OCI-LY3 (cell line): Measurements from ENCODE around the gene TEAD1.

Experiments
- H2AFZ ChIP-seq: fragments of 200-600, 300-600 bp; shearing (Covaris generic); 2 replicates; pipeline ENCODE4 v1.6.0; 2014; ENCODE audit warnings: antibody characterized with exemption, low read depth, low read length
- H3K27ac ChIP-seq: fragments of 200-600, 300-600 bp; sonication (generic); 2 replicates; pipeline ENCODE4 v1.5.1; 2014; ENCODE audit warnings: mild to moderate bottlenecking, low read length, moderate library complexity, mixed read lengths
- H3K27me3 ChIP-seq: fragments of 200-600, 300-600 bp; sonication (generic); 2 replicates; pipeline ENCODE4 v1.6.1; 2014; ENCODE audit warnings: low read depth, low read length, mixed read lengths
- H3K36me3 ChIP-seq: fragments of 200-600, 300-600 bp; sonication (generic); replicated peaks from 2 replicates; pipeline ENCODE3; 2014; ENCODE audit warnings: low read depth, low read length, mixed read lengths
- H3K4me1 ChIP-seq: fragments of 300-600, 200-600 bp; sonication (generic); 2 replicates; pipeline ENCODE4 v1.6.1; 2014; ENCODE audit warnings: low read length, mixed read lengths
- H3K4me2 ChIP-seq: fragments of 200-600, 300-600 bp; sonication (generic); 2 replicates; pipeline ENCODE4 v1.6.1; 2014; ENCODE audit warnings: low read length, mixed read lengths
- H3K4me3 ChIP-seq: fragments of 300-600, 200-600 bp; sonication (generic); 2 replicates; pipeline ENCODE4 v1.5.1; 2014; ENCODE audit warnings: antibody characterized with exemption, mild to moderate bottlenecking, low read length, moderate library complexity
- H3K79me2 ChIP-seq: fragments of 300-600, 200-600 bp; shearing (Covaris generic); 2 replicates; pipeline ENCODE4 v1.6.1; 2014; ENCODE audit warnings: mild to moderate bottlenecking, low read length, mixed read lengths
- H3K9ac ChIP-seq: fragments of 300-600, 200-600 bp; shearing (Covaris generic); 2 replicates; pipeline ENCODE4 v1.6.0; 2014; ENCODE audit warnings: mild to moderate bottlenecking, low read length, moderate library complexity
- H3K9me3 ChIP-seq: fragments of 200-600, 300-600 bp; shearing (Covaris generic); 2 replicates; pipeline ENCODE4 v1.6.1; 2014; ENCODE audit warnings: low read length, mixed read lengths; ENCODE audit not compliant: insufficient read depth
- H4K20me1 ChIP-seq: fragments of 200-600, 300-600 bp; sonication (generic); 2 replicates; pipeline ENCODE4 v1.6.1; 2016; ENCODE audit warnings: low read length, mixed read lengths; ENCODE audit not compliant: insufficient read depth
- EZH2phosphoT487 ChIP-seq: fragments of 200-600 bp; shearing (Covaris generic); IDR thresholded peaks from 2 replicates; pipeline ENCODE4 v1.6.1; 2018; ENCODE audit warnings: antibody characterized with exemption, mixed run types, low read depth
- TF ChIP-seq, protein P1 (sequence below): fragments of 200-600, 300-600 bp; sonication (generic); IDR thresholded peaks from 2 replicates; pipeline ENCODE4 v1.5.1; 2014; ENCODE audit warnings: antibody characterized with exemption, low read length, low read depth

The TEAD1 gene

DNA sequence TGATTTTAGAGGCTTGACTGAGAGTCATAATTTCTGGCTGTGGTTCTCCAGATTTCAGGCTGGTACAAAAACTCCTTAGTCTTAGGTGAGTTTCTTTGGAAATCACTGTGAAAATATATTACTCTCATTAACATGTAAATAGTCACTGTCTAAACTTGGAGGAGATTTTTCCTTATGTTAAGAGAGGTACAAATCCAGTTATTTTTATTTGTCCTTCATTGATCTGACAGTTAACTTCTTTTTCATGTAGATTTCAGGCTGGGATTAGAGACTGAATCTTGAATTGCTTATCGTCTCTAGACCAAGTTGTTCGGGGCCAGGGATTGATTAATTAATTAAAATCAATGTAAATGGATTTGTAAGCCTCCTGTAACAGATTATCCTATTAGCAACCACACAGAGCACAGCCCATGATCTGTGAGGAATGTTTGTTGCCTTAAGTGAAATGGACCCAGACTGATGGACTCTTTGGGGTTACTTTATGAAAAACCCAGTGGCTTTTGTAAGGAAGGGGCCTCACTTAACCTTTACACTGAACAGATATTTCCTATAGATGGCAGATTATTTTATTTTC, 21.1 kb downstream of the TEAD1 start:
- Histone ChIP-seq H3K36me3 (no peaks in the 10 kb centered on the region), H2AFZ (no peak overlapping the region), H3K79me2 (no peaks in the 10 kb centered on the region), H4K20me1 (no peaks in the 10 kb centered on the region), H3K4me3 (no peak overlapping the region), H3K4me2 (no peak overlapping the region), H3K9me3 (no peaks in the 10 kb centered on the region), H3K9ac (no peak overlapping the region), H3K27me3 (peaks cover 35% of the 10 kb centered on the region), H3K4me1 (no peaks in the 10 kb centered on the region), H3K27ac (no peak overlapping the region)
- TF ChIP-seq, protein P1, sequence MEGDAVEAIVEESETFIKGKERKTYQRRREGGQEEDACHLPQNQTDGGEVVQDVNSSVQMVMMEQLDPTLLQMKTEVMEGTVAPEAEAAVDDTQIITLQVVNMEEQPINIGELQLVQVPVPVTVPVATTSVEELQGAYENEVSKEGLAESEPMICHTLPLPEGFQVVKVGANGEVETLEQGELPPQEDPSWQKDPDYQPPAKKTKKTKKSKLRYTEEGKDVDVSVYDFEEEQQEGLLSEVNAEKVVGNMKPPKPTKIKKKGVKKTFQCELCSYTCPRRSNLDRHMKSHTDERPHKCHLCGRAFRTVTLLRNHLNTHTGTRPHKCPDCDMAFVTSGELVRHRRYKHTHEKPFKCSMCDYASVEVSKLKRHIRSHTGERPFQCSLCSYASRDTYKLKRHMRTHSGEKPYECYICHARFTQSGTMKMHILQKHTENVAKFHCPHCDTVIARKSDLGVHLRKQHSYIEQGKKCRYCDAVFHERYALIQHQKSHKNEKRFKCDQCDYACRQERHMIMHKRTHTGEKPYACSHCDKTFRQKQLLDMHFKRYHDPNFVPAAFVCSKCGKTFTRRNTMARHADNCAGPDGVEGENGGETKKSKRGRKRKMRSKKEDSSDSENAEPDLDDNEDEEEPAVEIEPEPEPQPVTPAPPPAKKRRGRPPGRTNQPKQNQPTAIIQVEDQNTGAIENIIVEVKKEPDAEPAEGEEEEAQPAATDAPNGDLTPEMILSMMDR: no peak
- no peak for TF ChIP-seq EZH2phosphoT487

DNA sequence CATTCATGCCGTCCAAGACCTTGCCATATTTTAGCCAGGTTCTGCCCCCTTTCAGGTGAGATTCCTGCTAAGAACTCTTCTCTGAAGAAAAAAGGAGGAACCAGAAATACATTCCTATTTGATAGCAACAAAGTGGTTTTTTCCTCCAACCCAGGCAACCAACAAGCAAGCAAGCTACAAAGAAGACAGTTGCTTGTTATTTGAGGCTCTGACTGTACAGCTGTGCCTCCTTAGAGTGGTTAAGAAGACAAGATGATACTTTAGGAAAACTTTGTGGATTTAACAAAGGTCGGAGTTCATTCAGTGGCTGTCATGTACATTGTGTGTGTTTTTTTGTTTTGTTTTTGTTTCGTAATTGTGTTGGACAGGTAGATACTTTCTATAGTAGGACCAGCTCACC, 21.7 kb downstream of the TEAD1 start:
- Histone ChIP-seq H3K79me2 (no peaks in the 10 kb centered on the region), H3K4me2 (no peak overlapping the region), H3K27ac (no peak overlapping the region)

DNA sequence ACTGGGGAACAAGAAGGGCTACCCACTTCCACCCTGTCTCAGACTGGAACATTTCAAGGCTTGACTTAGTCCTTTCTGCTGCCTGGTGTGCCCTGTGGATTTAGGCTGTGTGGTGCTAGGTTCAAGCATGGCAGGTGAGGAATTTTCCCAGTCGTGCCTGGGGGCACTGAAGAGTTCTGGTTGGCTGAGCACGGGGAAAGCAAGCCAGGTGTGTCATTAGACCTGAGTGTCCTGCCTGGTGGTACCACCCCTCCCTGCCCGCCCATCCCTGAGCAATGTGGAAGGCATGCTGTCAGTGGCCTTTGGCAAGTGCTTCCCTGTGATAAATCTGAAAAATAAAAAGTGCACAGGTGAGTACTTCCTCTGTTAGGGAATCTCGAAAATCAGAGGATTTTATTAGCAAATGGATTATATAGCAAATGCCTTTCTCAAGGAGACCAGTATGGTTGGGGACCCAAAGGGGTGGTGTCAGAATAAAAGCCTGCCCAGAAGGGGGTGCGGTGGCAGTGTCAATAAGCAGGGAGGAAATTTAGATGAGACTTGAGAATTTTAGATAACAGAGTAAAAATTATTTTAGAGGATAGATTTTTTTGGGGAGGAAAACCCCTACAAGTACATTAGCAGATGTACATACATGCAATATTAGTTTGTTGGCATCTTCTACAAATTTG, 22.8 kb downstream of the TEAD1 start:
- no peak overlapping the region for H3K4me3 ChIP-seq
- H3K9me3 ChIP-seq: no peaks in the 10 kb centered on the region
- no peak overlapping the region for H3K27ac ChIP-seq
- H3K9ac ChIP-seq: no peak overlapping the region
- no peak overlapping the region for H3K4me2 ChIP-seq
- TF ChIP-seq, protein P1: no peak
- no peak for TF ChIP-seq EZH2phosphoT487
- H3K36me3 ChIP-seq: no peaks in the 10 kb centered on the region
- no peaks in the 10 kb centered on the region for H4K20me1 ChIP-seq
- no peaks in the 10 kb centered on the region for H3K79me2 ChIP-seq
- no peak overlapping the region for H2AFZ ChIP-seq
- no peaks in the 10 kb centered on the region for H3K4me1 ChIP-seq
- H3K27me3 ChIP-seq: peaks cover 40% of the 10 kb centered on the region

More for the DNA sequence above, 21.7 kb downstream of the TEAD1 start:
- TF ChIP-seq, protein P1: no peak
- TF ChIP-seq EZH2phosphoT487: no peak
- no peak overlapping the region for H3K9ac ChIP-seq
- no peak overlapping the region for H2AFZ ChIP-seq
- no peaks in the 10 kb centered on the region for H3K4me1 ChIP-seq
- H3K27me3 ChIP-seq: peaks cover 39% of the 10 kb centered on the region
- H4K20me1 ChIP-seq: no peaks in the 10 kb centered on the region
- no peaks in the 10 kb centered on the region for H3K9me3 ChIP-seq
- no peak overlapping the region for H3K4me3 ChIP-seq
- no peaks in the 10 kb centered on the region for H3K36me3 ChIP-seq

DNA sequence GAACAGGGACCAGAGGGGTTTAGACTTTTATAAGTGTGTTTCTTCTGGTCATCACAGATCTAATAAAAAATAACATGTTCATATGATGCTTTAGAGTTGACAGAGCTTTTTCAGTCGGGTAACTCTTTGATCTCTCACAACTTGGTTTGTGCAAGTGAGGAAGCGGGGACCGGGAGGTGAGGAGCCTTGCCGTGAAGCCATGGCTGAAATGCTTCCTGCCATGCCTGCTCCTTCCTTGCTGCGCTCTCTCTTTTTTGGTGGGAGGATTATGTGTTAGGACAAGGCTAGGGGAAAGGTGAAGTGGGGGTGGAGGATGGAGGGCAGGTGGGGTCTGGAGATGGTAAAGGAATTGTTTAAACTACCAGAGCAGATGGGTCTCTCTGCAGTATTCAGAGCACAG, 23.8 kb downstream of the TEAD1 start:
- no peaks in the 10 kb centered on the region for H3K4me1 ChIP-seq
- H3K27me3 ChIP-seq: peaks cover 40% of the 10 kb centered on the region
- H3K4me3 ChIP-seq: no peak overlapping the region
- H3K27ac ChIP-seq: no peak overlapping the region
- H3K4me2 ChIP-seq: no peak overlapping the region
- H3K9me3 ChIP-seq: no peaks in the 10 kb centered on the region
- H3K79me2 ChIP-seq: no peaks in the 10 kb centered on the region
- no peaks in the 10 kb centered on the region for H4K20me1 ChIP-seq
- no peak overlapping the region for H2AFZ ChIP-seq
- no peak overlapping the region for H3K9ac ChIP-seq
- no peaks in the 10 kb centered on the region for H3K36me3 ChIP-seq
- TF ChIP-seq, protein P1: no peak
- no peak for TF ChIP-seq EZH2phosphoT487
